Activated naive CD4-positive, alpha-beta T cell treated with anti-CD3 and anti-CD28 coated beads, Interleukin-2, amount 10 ng/mL, durations not matched to agents 7 days and 5 days (primary cell): ENCODE results near the gene CELF2.

Experiments
- CTCF ChIA-PET: fragments of 350-600 bp; sonication (Branson Sonifier 250); formaldehyde crosslinking; loops from one replicate; lab custom pipeline; 2021; ENCODE audit warnings: antibody characterized with exemption; lab: Charles Lee
- DNase-seq: peaks from one replicate; pipeline ENCODE4 v3.0.0-alpha.2; 2020
- H3K27ac Mint-ChIP-seq: one replicate; pipeline ENCODE4 v1.8.0; 2021; ENCODE audit warnings: mild to moderate bottlenecking, moderate library complexity, mixed read lengths
- H3K27me3 Mint-ChIP-seq: one replicate; pipeline ENCODE4 v1.8.0; 2021; ENCODE audit warnings: mild to moderate bottlenecking, mixed read lengths
- H3K36me3 Mint-ChIP-seq: one replicate; pipeline ENCODE4 v1.8.0; 2021; ENCODE audit warnings: mixed read lengths
- H3K4me1 Mint-ChIP-seq: one replicate; pipeline ENCODE4 v1.8.0; 2021; ENCODE audit warnings: mixed read lengths
- H3K4me3 Mint-ChIP-seq: one replicate; pipeline ENCODE4 v1.8.0; 2021; ENCODE audit warnings: mild to moderate bottlenecking, moderate library complexity, mixed read lengths
- H3K9me3 Mint-ChIP-seq: one replicate; pipeline ENCODE4 v1.8.0; 2021; ENCODE audit warnings: mixed read lengths

CELF2 gene

DNA sequence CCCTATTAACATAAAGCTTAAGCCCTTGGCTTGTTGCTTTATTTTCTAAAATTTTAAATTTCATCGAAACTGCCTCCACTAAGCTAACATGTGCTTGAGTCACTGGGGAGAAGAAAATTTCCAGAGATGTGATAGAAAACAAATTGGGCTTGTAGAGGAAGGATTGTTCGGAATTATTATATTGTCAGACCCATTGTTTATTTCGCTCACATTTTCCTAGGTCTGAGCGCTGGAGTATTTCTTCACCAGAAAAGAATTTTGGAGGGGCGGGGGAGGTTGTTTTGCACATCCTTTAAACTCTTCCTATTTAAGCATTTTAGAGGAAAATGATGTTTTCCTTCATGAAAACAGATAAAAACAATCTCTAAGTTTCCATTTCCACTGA lies 29.1 kb downstream of the CELF2 start:
- Mint-ChIP-seq H3K4me1 (peaks cover 4% of the 10 kb centered on the region), H3K27ac (no peak overlapping the region)

GRCh38 chr10:11048707-11049278 lies 31.1 kb downstream of the CELF2 start:
- Mint-ChIP-seq H3K4me3 (no peak overlapping the region), H3K36me3 (no peaks in the 10 kb centered on the region), H3K4me1 (peaks cover 4% of the 10 kb centered on the region), H3K9me3 (no peaks in the 10 kb centered on the region), H3K27ac (no peak overlapping the region), H3K27me3 (peaks cover 18% of the 10 kb centered on the region)
- CTCF ChIA-PET = no interaction called here
- DNase-seq = no peak

More for the DNA sequence above, 29.1 kb downstream of the CELF2 start:
- peaks cover 32% of the 10 kb centered on the region for H3K27me3 Mint-ChIP-seq
- CTCF ChIA-PET = no interaction called here
- no peaks in the 10 kb centered on the region for H3K9me3 Mint-ChIP-seq
- no peak for DNase-seq
- no peaks in the 10 kb centered on the region for H3K36me3 Mint-ChIP-seq
- H3K4me3 Mint-ChIP-seq = no peak overlapping the region

DNA sequence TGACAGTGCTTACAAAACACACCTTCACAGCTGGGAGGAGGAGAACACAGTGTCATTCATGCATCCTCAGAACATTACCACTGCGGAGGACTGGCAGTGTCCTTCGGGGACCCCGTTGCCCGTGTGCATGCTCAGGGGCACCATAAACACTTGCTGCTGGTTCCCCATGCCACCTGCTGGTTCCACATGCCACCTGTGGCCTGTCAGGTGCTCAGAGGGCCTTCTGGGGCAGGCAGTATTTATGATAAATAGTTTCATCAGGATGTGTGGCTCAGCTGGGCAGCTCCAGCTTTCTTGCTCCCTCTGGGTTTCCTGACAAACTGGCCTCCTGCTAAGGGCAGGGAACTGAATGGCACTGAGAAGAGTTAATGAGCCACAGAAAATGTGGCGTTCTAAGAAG lies 32.1 kb downstream of the CELF2 start:
- Mint-ChIP-seq H3K27me3 (peaks cover 15% of the 10 kb centered on the region), H3K36me3 (no peaks in the 10 kb centered on the region), H3K4me1 (peaks cover 4% of the 10 kb centered on the region), H3K9me3 (no peaks in the 10 kb centered on the region), H3K4me3 (no peak overlapping the region), H3K27ac (no peak overlapping the region)
- no peak for DNase-seq
- CTCF ChIA-PET = no interaction called here

DNA sequence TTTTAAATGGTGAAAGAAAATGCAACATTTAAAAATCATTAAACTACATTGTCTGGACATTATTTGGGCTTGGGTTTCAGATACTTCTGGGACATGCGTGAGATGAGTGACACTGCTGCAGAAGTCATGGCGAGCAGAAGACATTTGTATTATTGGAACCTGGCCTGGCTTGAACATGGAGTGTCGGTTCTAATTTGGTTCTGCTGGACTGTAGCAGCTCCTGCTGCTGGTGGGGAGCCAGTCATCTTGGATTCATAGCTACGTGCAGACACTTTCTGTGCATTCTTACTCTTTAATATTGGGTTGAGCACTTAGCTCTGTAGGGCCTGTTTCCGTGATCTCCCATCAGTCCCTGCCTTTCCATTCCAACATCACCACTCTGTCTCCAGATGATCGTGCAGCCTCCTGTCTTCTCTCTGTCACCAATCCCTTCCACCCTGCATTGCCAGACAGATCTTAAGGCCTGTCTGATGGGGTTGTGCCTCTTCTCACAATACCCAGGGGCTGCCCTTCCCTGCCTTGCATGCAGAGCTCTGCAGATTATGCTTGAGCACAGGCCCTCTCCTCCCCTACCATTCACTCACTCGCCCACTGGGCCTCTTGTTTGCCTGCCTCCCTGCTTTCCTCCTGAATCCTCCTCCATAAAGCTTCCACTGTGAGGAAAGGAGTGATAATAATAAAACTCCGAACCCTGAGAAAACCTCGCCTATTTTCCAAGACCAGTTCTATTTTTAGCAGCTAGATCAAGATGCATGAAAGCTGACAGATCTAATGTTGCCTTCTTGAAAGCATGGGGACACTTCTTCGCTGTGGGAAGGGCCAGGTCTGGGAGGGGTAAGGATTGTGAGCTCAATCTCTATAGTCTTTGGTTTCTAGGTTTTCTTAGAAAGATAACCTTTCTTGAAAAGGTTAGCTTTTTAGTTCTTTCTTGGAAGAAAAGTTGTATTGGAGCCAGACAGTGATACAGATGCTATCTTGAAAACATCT lies 32.9 kb downstream of the CELF2 start:
- no peaks in the 10 kb centered on the region for H3K9me3 Mint-ChIP-seq
- DNase-seq = no peak
- peaks cover 4% of the 10 kb centered on the region for H3K4me1 Mint-ChIP-seq
- H3K27me3 Mint-ChIP-seq = peaks cover 15% of the 10 kb centered on the region
- no peaks in the 10 kb centered on the region for H3K36me3 Mint-ChIP-seq
- no peak overlapping the region for H3K27ac Mint-ChIP-seq
- CTCF ChIA-PET = no interaction called here
- no peak overlapping the region for H3K4me3 Mint-ChIP-seq

DNA sequence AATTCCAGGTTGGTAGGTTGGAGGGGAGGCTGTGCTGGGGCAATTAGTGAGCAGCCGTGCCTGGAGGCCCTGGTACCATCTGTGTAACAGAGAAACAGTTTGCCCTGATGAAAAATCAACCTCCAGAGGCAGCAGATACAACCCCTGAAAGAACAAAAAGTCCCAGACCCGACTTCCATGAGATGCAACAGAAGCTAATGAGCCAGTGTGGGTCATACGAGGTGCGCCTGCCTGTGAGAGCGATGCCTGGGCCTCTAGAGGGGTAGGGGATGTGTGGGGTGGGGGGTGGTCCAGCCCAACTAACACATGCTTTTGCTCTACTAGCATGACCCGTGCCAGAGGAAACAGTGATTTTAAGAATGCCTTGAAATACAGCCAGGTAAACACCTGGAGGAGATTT lies 39.3 kb downstream of the CELF2 start:
- no peak for DNase-seq
- H3K4me1 Mint-ChIP-seq = no peaks in the 10 kb centered on the region
- no peak overlapping the region for H3K4me3 Mint-ChIP-seq
- H3K27ac Mint-ChIP-seq = no peak overlapping the region
- no peaks in the 10 kb centered on the region for H3K9me3 Mint-ChIP-seq
- CTCF ChIA-PET = no interaction called here
- H3K27me3 Mint-ChIP-seq = peaks cover 14% of the 10 kb centered on the region
- H3K36me3 Mint-ChIP-seq = no peaks in the 10 kb centered on the region

- no peak for DNase-seq
- H3K9me3 Mint-ChIP-seq = no peaks in the 10 kb centered on the region
- peaks cover 14% of the 10 kb centered on the region for H3K27me3 Mint-ChIP-seq
- CTCF ChIA-PET = no interaction called here
- H3K4me1 Mint-ChIP-seq = no peaks in the 10 kb centered on the region
- no peak overlapping the region for H3K27ac Mint-ChIP-seq
- no peaks in the 10 kb centered on the region for H3K36me3 Mint-ChIP-seq
- H3K4me3 Mint-ChIP-seq = no peak overlapping the region
Observed at GRCh38 chr10:11057448-11057847, 39.8 kb downstream of the CELF2 start.

- CTCF ChIA-PET = no interaction called here
- Mint-ChIP-seq H3K27ac (no peak overlapping the region), H3K9me3 (no peaks in the 10 kb centered on the region), H3K36me3 (no peaks in the 10 kb centered on the region), H3K4me1 (no peaks in the 10 kb centered on the region), H3K4me3 (no peak overlapping the region), H3K27me3 (peaks cover 14% of the 10 kb centered on the region)
- no peak for DNase-seq
Observed at GRCh38 chr10:11057994-11058393, 40.3 kb downstream of the CELF2 start.

DNA sequence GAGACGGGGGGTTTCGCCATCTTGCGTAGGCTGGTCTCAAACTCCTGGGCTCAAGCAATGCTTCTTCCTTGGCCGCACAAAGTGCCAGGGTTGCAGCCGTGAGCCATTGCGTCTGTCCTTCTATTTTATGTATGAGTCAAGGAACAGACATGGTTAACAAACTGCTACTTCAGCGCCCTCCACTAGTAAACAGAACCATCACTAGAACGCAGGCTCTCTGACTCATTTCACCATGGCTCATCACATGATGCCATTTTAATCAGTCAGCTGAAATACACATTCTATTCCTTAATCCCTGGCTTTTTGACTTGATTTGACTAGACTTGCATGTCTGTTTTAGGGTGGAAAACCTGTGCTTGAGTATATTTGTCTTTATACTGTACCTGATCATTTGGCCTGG lies 41.3 kb downstream of the CELF2 start:
- CTCF ChIA-PET = no interaction called here

DNA sequence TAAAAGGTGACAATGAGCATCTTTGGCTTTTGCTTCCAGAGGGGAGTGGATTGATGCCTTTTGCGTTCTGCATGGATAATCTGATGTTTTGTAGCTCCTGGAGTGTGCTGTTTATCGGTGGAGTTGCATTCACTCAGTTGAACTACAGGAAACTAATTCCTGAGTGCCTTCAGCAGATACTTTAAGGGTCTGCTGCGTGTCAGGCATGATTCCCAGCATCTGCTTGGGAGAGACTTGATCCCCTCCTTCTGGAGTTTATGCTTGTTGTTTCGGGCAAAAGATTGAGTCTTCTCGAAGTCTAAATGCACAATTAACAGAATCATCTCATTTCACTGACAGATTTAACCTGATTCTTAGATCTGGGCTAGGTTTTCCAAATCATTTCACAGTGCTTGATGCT lies 46.2 kb downstream of the CELF2 start:
- H3K27me3 Mint-ChIP-seq = peaks cover 11% of the 10 kb centered on the region
- H3K4me3 Mint-ChIP-seq = no peak overlapping the region
- H3K4me1 Mint-ChIP-seq = no peaks in the 10 kb centered on the region
- H3K9me3 Mint-ChIP-seq = no peaks in the 10 kb centered on the region
- no peaks in the 10 kb centered on the region for H3K36me3 Mint-ChIP-seq
- CTCF ChIA-PET = no interaction called here
- no peak overlapping the region for H3K27ac Mint-ChIP-seq
- no peak for DNase-seq

More for the DNA sequence above, 41.3 kb downstream of the CELF2 start:
- Mint-ChIP-seq H3K9me3 (no peaks in the 10 kb centered on the region), H3K36me3 (no peaks in the 10 kb centered on the region), H3K27me3 (peaks cover 14% of the 10 kb centered on the region), H3K4me3 (no peak overlapping the region), H3K4me1 (no peaks in the 10 kb centered on the region), H3K27ac (no peak overlapping the region)
- no peak for DNase-seq

DNA sequence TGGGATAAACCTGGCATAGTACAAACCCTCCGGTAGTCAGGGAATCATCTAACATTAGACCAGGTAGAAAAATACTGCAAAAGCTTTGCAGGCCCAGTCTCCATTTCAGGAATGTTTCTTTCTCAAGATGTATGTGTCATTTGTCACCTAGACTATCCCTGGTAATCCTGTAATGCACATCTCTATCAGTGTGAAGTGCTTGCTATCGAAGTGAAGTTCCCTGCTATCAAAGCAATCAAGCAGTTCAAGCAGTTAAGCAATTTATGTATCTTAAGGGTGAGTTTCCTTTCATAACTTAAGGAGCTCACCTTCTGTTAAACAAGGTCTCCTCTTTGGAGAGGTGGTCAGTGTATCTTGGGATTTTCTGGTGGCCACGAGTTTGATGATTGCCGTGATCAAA lies 47.2 kb downstream of the CELF2 start:
- Mint-ChIP-seq H3K36me3 (no peaks in the 10 kb centered on the region), H3K4me3 (no peak overlapping the region), H3K4me1 (no peaks in the 10 kb centered on the region), H3K27me3 (peaks cover 5% of the 10 kb centered on the region), H3K9me3 (no peaks in the 10 kb centered on the region), H3K27ac (no peak overlapping the region)
- DNase-seq = no peak
- CTCF ChIA-PET = no interaction called here

DNA sequence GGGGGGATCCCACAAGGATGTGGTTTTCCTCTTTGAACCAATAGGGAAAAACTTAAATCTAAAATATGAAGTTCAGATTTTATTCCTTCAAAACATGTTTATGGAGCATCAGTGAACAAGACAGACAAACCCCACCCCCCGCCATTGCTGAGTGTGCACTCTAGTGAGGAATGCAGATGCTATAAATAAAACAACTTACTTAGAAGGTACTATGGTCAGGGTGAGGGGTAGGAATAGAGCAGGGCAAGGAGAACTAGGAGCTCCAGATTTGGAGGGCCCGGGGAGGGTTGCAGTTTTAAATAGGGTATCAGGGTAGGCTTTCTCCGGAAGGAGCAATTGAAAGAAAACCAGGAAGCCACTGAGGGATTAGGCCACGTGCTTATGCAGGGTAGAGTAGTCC lies 47.9 kb downstream of the CELF2 start:
- Mint-ChIP-seq H3K36me3 (no peaks in the 10 kb centered on the region), H3K9me3 (no peaks in the 10 kb centered on the region)
- CTCF ChIA-PET = no interaction called here

GRCh38 chr10:11066520-11066919 lies 48.8 kb downstream of the CELF2 start:
- no peak for DNase-seq
- H3K4me3 Mint-ChIP-seq = no peak overlapping the region
- H3K4me1 Mint-ChIP-seq = no peaks in the 10 kb centered on the region
- no peak overlapping the region for H3K27ac Mint-ChIP-seq
- no peaks in the 10 kb centered on the region for H3K36me3 Mint-ChIP-seq
- H3K9me3 Mint-ChIP-seq = no peaks in the 10 kb centered on the region
- peaks cover 14% of the 10 kb centered on the region for H3K27me3 Mint-ChIP-seq
- CTCF ChIA-PET = no interaction called here

More for the DNA sequence above, 47.9 kb downstream of the CELF2 start:
- no peak for DNase-seq
- Mint-ChIP-seq H3K4me1 (no peaks in the 10 kb centered on the region), H3K27me3 (peaks cover 11% of the 10 kb centered on the region), H3K27ac (no peak overlapping the region), H3K4me3 (no peak overlapping the region)

- Mint-ChIP-seq H3K4me1 (no peaks in the 10 kb centered on the region), H3K36me3 (no peaks in the 10 kb centered on the region), H3K27me3 (peaks cover 14% of the 10 kb centered on the region), H3K4me3 (no peak overlapping the region), H3K9me3 (no peaks in the 10 kb centered on the region), H3K27ac (no peak overlapping the region)
- CTCF ChIA-PET = no interaction called here
- DNase-seq = no peak
Observed at GRCh38 chr10:11068861-11069633, 51.4 kb downstream of the CELF2 start.

DNA sequence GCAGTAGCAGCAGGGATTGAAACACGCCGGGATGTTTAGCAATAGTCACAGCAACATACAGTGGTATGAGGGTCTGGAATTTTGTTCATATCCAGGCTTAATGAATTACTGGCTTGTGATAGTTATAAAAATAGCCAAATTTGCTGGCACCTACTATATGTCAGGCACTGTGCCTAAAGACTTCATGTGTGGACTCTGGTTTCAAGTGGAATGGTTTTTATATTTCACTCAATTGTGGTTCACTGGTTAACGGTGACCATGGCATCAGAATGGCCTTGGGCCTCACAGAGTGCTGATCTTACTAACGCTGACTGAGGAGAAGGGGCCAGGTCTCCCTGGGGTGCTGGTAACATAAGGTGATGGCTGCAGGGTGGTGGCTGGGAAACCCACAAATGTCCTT lies 55.7 kb downstream of the CELF2 start:
- Mint-ChIP-seq H3K9me3 (no peaks in the 10 kb centered on the region), H3K27me3 (peaks cover 30% of the 10 kb centered on the region), H3K27ac (no peak overlapping the region), H3K4me1 (no peaks in the 10 kb centered on the region), H3K4me3 (no peak overlapping the region), H3K36me3 (no peaks in the 10 kb centered on the region)
- no peak for DNase-seq
- CTCF ChIA-PET = no interaction called here
